Stimulated activated CD8-positive, alpha-beta memory T cell treated with anti-CD3 and anti-CD28 coated beads, Interleukin-4, amount 100 ng/mL, for 48 hours (primary cell): ENCODE data around the gene ANO9.
"Not testable (repeated sequence)": the region's sequence is repeated elsewhere in the genome, so short reads cannot be mapped to it uniquely, and the experiment has no call there.

Experiments
- DNase-seq: peaks from one replicate; pipeline ENCODE4 v3.0.0-alpha.2; 2020

Gene ANO9

GRCh38 chr11:451738-452137, 9.9 kb upstream of the ANO9 start:
- no peak for DNase-seq

- peak; percentile 76 for DNase-seq
Observed at GRCh38 chr11:450809-451451, 9.1 kb upstream of the ANO9 start.

GRCh38 chr11:449889-450808, 8.3 kb upstream of the ANO9 start, which contains the start of gene PTDSS2:
PTDSS2 (plus strand) TSS chr11:450279; CDS start chr11:450456, 177 bp downstream.
- DNase-seq: peak; percentile 97

- peak; percentile 99 for DNase-seq
Observed at GRCh38 chr11:447923-448731, 6.3 kb upstream of the ANO9 start.

GRCh38 chr11:446891-447290, 5.1 kb upstream of the ANO9 start:
- DNase-seq: no peak

GRCh38 chr11:445765-446588, 4.2 kb upstream of the ANO9 start:
- no peak for DNase-seq

GRCh38 chr11:444396-445144, 2.8 kb upstream of the ANO9 start:
- no peak for DNase-seq

- no peak for DNase-seq
Observed at GRCh38 chr11:443542-444199, 1.9 kb upstream of the ANO9 start.

GRCh38 chr11:442611-443081, 835 bp upstream of the ANO9 start:
- no peak for DNase-seq

GRCh38 chr11:441043-441417, 781 bp downstream of the ANO9 start:
- no peak for DNase-seq

- no peak for DNase-seq
Observed at GRCh38 chr11:440065-441042, 1.5 kb downstream of the ANO9 start.

- DNase-seq: no peak
Observed at GRCh38 chr11:439315-440064, 2.3 kb downstream of the ANO9 start.

GRCh38 chr11:438101-438844, 3.5 kb downstream of the ANO9 start:
- DNase-seq: no peak

- DNase-seq: no peak
Observed at GRCh38 chr11:437228-437870, 4.5 kb downstream of the ANO9 start.

- not testable (repeated sequence) for DNase-seq
Observed at GRCh38 chr11:434999-435740, 6.6 kb downstream of the ANO9 start.

- DNase-seq: no peak
Observed at GRCh38 chr11:434496-434895, 7.3 kb downstream of the ANO9 start.

- DNase-seq: no peak
Observed at GRCh38 chr11:433641-434040, 8.2 kb downstream of the ANO9 start.
